ENCODE measurements around the gene AP3B1. TPM values are rescaled to one million over a fixed set of nuclear protein-coding genes. Genes with fewer than 3 reads are reported as not detected.
"Not testable (repeated sequence)": the region's sequence is repeated elsewhere in the genome, so short reads cannot be mapped to it uniquely, and the experiment has no call there.

AP3B1 gene
- total RNA-seq, 1 donor from 2014 or later, result 60.4 TPM

GRCh38 chr5:78090002-78090401 is 204.5 kb downstream of the AP3B1 start:
- H3K4me3 Mint-ChIP-seq (ENCODE audit: unreplicated experiment), result no peak overlapping the region
- H3K36me3 Mint-ChIP-seq (ENCODE audit: low read depth), result peaks cover 17% of the 10 kb centered on the region
- no peak overlapping the region for H3K27ac Mint-ChIP-seq (ENCODE audit: unreplicated experiment)
- TF ChIP-seq, protein P1, sequence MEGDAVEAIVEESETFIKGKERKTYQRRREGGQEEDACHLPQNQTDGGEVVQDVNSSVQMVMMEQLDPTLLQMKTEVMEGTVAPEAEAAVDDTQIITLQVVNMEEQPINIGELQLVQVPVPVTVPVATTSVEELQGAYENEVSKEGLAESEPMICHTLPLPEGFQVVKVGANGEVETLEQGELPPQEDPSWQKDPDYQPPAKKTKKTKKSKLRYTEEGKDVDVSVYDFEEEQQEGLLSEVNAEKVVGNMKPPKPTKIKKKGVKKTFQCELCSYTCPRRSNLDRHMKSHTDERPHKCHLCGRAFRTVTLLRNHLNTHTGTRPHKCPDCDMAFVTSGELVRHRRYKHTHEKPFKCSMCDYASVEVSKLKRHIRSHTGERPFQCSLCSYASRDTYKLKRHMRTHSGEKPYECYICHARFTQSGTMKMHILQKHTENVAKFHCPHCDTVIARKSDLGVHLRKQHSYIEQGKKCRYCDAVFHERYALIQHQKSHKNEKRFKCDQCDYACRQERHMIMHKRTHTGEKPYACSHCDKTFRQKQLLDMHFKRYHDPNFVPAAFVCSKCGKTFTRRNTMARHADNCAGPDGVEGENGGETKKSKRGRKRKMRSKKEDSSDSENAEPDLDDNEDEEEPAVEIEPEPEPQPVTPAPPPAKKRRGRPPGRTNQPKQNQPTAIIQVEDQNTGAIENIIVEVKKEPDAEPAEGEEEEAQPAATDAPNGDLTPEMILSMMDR (IDR thresholded peaks at IDR 0.05), result no peak
- DNase-seq (ENCODE audit: low spot score), result no peak
- H3K9me3 Mint-ChIP-seq (ENCODE audit: low read depth), result no peaks in the 10 kb centered on the region
- H3K27me3 Mint-ChIP-seq (ENCODE audit: low read depth), result no peaks in the 10 kb centered on the region
- no peaks in the 10 kb centered on the region for H3K4me1 Mint-ChIP-seq (ENCODE audit: low read depth)

- Mint-ChIP-seq H3K27ac (ENCODE audit: unreplicated experiment) (no peak overlapping the region), H3K27me3 (ENCODE audit: low read depth) (no peaks in the 10 kb centered on the region), H3K4me1 (ENCODE audit: low read depth) (no peaks in the 10 kb centered on the region), H3K9me3 (ENCODE audit: low read depth) (no peaks in the 10 kb centered on the region), H3K36me3 (ENCODE audit: low read depth) (peaks cover 6% of the 10 kb centered on the region), H3K4me3 (ENCODE audit: unreplicated experiment) (no peak overlapping the region)
- DNase-seq (ENCODE audit: low spot score), result no peak
- TF ChIP-seq, protein P1 (IDR thresholded peaks at IDR 0.05), result no peak
These were observed 215.6 kb downstream of the AP3B1 start for GRCh38 chr5:78078858-78079257.

DNA sequence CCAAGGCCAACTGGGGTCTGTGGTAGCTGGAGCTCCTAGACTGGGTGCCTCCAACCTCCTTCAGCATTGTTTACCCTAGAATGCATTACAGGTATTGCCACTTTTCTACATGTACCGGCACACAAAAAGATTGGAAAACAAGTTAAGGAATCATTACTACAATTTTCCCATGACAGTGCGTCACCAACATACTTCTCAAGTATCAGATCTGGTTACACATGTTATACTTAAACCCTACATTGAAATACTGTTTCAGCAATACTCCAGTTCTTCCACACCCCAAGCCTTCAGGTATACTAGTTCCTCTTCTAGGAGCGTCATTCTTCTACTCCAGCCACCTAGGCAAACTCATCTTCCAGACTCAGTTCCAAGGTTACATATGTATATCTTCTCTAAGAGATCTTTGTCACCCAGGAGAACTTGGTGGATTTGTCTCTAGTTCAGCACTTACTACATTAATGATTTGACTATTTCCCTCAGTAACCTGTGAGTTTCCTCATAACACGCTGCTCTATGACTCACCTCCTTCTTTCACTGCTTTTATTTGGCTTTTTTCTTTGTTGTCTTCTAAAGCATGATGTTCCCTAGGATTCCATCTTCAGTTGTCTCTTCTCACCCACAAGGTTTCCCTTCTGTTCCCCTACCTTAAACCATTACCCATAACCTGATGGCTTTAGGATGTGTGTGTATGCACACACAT is 217.0 kb downstream of the AP3B1 start:
- H3K4me1 Mint-ChIP-seq (ENCODE audit: low read depth), result no peaks in the 10 kb centered on the region
- peaks cover 5% of the 10 kb centered on the region for H3K36me3 Mint-ChIP-seq (ENCODE audit: low read depth)
- H3K9me3 Mint-ChIP-seq (ENCODE audit: low read depth), result no peaks in the 10 kb centered on the region
- no peak for DNase-seq (ENCODE audit: low spot score)
- no peak overlapping the region for H3K4me3 Mint-ChIP-seq (ENCODE audit: unreplicated experiment)
- H3K27me3 Mint-ChIP-seq (ENCODE audit: low read depth), result no peaks in the 10 kb centered on the region
- TF ChIP-seq, protein P1 (IDR thresholded peaks at IDR 0.05), result no peak
- no peak overlapping the region for H3K27ac Mint-ChIP-seq (ENCODE audit: unreplicated experiment)

GRCh38 chr5:78076351-78076750 is 218.1 kb downstream of the AP3B1 start:
- H3K9me3 Mint-ChIP-seq (ENCODE audit: low read depth), result no peaks in the 10 kb centered on the region
- H3K4me3 Mint-ChIP-seq (ENCODE audit: unreplicated experiment), result no peak overlapping the region
- H3K27ac Mint-ChIP-seq (ENCODE audit: unreplicated experiment), result no peak overlapping the region
- TF ChIP-seq, protein P1 (IDR thresholded peaks at IDR 0.05), result no peak
- H3K27me3 Mint-ChIP-seq (ENCODE audit: low read depth), result no peaks in the 10 kb centered on the region
- DNase-seq (ENCODE audit: low spot score), result no peak
- peaks cover 6% of the 10 kb centered on the region for H3K36me3 Mint-ChIP-seq (ENCODE audit: low read depth)
- H3K4me1 Mint-ChIP-seq (ENCODE audit: low read depth), result no peaks in the 10 kb centered on the region

GRCh38 chr5:78075301-78075700 is 219.2 kb downstream of the AP3B1 start:
- Mint-ChIP-seq H3K4me1 (ENCODE audit: low read depth) (no peaks in the 10 kb centered on the region), H3K9me3 (ENCODE audit: low read depth) (peaks cover 9% of the 10 kb centered on the region), H3K27me3 (ENCODE audit: low read depth) (no peaks in the 10 kb centered on the region), H3K27ac (ENCODE audit: unreplicated experiment) (no peak overlapping the region), H3K4me3 (ENCODE audit: unreplicated experiment) (no peak overlapping the region), H3K36me3 (ENCODE audit: low read depth) (peaks cover 13% of the 10 kb centered on the region)
- DNase-seq (ENCODE audit: low spot score), result no peak
- TF ChIP-seq, protein P1 (IDR thresholded peaks at IDR 0.05), result no peak

- not testable (repeated sequence) for H3K4me1 Mint-ChIP-seq (ENCODE audit: low read depth); H3K4me3 Mint-ChIP-seq (ENCODE audit: unreplicated experiment); H3K27me3 Mint-ChIP-seq (ENCODE audit: low read depth); DNase-seq (ENCODE audit: low spot score); H3K27ac Mint-ChIP-seq (ENCODE audit: unreplicated experiment)
- Mint-ChIP-seq H3K36me3 (ENCODE audit: low read depth) (peaks cover 36% of the 10 kb centered on the region), H3K9me3 (ENCODE audit: low read depth) (peaks cover 32% of the 10 kb centered on the region)
These were observed 223.8 kb downstream of the AP3B1 start for GRCh38 chr5:78070691-78071090.

- not testable (repeated sequence) for H3K4me3 Mint-ChIP-seq (ENCODE audit: unreplicated experiment); H3K27ac Mint-ChIP-seq (ENCODE audit: unreplicated experiment)
These were observed 226.9 kb downstream of the AP3B1 start for GRCh38 chr5:78067581-78067980.

DNA sequence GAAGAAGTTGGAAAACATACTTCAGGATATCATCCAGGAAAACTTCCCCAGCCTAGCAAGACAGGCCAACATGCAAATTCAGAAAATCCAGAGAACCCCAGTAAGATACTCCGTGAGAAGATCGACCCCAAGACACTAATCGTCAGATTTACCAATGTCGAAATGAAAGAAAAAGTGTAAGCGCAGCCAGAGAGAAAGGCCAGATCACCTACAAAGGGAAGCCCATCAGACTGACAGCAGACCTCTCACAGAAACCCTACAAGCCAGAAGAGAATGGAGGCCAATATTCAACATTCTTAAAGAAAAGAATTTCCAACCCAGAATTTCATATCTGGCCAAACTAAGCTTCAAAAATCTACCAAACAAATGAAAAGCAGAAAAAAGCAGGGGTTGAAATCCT is 227.8 kb downstream of the AP3B1 start:
- not testable (repeated sequence) for H3K27ac Mint-ChIP-seq (ENCODE audit: unreplicated experiment)
- H3K36me3 Mint-ChIP-seq (ENCODE audit: low read depth), result peaks cover 34% of the 10 kb centered on the region

More at GRCh38 chr5:78067581-78067980, 226.9 kb downstream of the AP3B1 start:
- H3K27me3 Mint-ChIP-seq (ENCODE audit: low read depth); H3K4me1 Mint-ChIP-seq (ENCODE audit: low read depth); DNase-seq (ENCODE audit: low spot score): not testable (repeated sequence)
- peaks cover 32% of the 10 kb centered on the region for H3K9me3 Mint-ChIP-seq (ENCODE audit: low read depth)
- peaks cover 36% of the 10 kb centered on the region for H3K36me3 Mint-ChIP-seq (ENCODE audit: low read depth)

More for the DNA sequence above, 227.8 kb downstream of the AP3B1 start:
- not testable (repeated sequence) for H3K4me1 Mint-ChIP-seq (ENCODE audit: low read depth); DNase-seq (ENCODE audit: low spot score); H3K4me3 Mint-ChIP-seq (ENCODE audit: unreplicated experiment); H3K27me3 Mint-ChIP-seq (ENCODE audit: low read depth)
- peaks cover 32% of the 10 kb centered on the region for H3K9me3 Mint-ChIP-seq (ENCODE audit: low read depth)
